Upper lobe of left lung (tissue), 6 donors: ENCODE measurements around the gene HSP90AA1. TPM values are rescaled to one million over a fixed set of nuclear protein-coding genes. Genes with fewer than 3 reads are reported as not detected.

Experiments
- ATAC-seq, 2 donors: fragments of 200-7000 bp; cut with Tn5 transposase; one replicate each; pipeline ENCODE4 v1.9.1; 2022; ENCODE audit warnings: mild to moderate bottlenecking in 2 of 2, moderate library complexity in 2 of 2; ENCODE audit not compliant: low FRiP score in 2 of 2
- DNase-seq, 2 donors: peaks; one replicate each; pipeline ENCODE4 v3.0.0-alpha.2; 2019 to 2020
- H3K27ac ChIP-seq, 4 donors: fragments of 200-600 bp; sonication (generic); one replicate each; pipeline ENCODE4 v1.5.1; 2016 to 2019
- H3K27me3 ChIP-seq, 4 donors: fragments of 200-600 bp; sonication (generic); one replicate each; pipeline ENCODE4 v1.5.1; 2017 to 2019
- H3K36me3 ChIP-seq, 4 donors: fragments of 200-600 bp; sonication (generic); one replicate each; pipeline ENCODE4 v1.5.1; 2016 to 2019
- H3K4me1 ChIP-seq, 4 donors: fragments of 200-600 bp; sonication (generic); one replicate each; pipeline ENCODE4 v1.5.1; 2018 to 2019
- H3K4me3 ChIP-seq, 4 donors: fragments of 200-600 bp; sonication (generic); one replicate each; pipeline ENCODE4 v1.5.1; 2017 to 2019; ENCODE audit warnings: mild to moderate bottlenecking in 2 of 4, moderate library complexity in 1 of 4
- H3K9me3 ChIP-seq, 4 donors: fragments of 200-600 bp; sonication (generic); one replicate each; pipeline ENCODE4 v1.5.1; 2018 to 2019
- EP300 ChIP-seq, 4 donors: sonication (generic); formaldehyde crosslinking; IDR thresholded peaks; one replicate each; pipeline ENCODE4 v1.5.1; 2017; ENCODE audit warnings: antibody characterized with exemption in 4 of 4, control low read depth in 2 of 4
- POLR2A ChIP-seq, 4 donors: fragments of 450-650 bp; IDR thresholded peaks; one replicate each; pipeline ENCODE4 v1.5.1; 2016 to 2017; ENCODE audit warnings: antibody characterized with exemption in 4 of 4, mild to moderate bottlenecking in 2 of 4
- POLR2AphosphoS5 ChIP-seq, 2 donors: sonication (generic); formaldehyde crosslinking; IDR thresholded peaks; one replicate each; pipeline ENCODE4 v1.5.1; 2017; ENCODE audit warnings: antibody characterized with exemption in 2 of 2
- WGBS, 2 donors: methylation state at CpG; one replicate each; pipeline ENCODE4 v1.1.5; 2017 to 2018; 5-methylcytosine and 5-hydroxymethylcytosine counted together
- total RNA-seq, 6 donors: library from RNA; depleted of rRNA in 4 of 6; stranded (reverse); fragments of >200 nt in 4 of 6; gene quantifications; one replicate each; pipeline versions ENCODE4 v1.1.0 to v1.2.1, GENCODE V29; 2016 to 2021
- TF ChIP-seq, protein P1 (sequence below), 6 experiments: fragments of 450-650 bp in 4 of 6; fragments of 200-600 bp in 2 of 6; sonication (generic) in 2 of 6; IDR thresholded peaks; one replicate each; pipeline ENCODE4 v1.5.1; 2016 to 2019; ENCODE audit warnings: antibody characterized with exemption in 6 of 6
- donor health status: DM: no; HTN: no; CAD: no; lungs with moderate emphysema.
- donor health status: DM: no; HTN: yes; CAD: no; lungs with severe emphysema.

Gene HSP90AA1
- total RNA-seq, 6 donors from 2014 or later = 147 to 509 (median 258) TPM

- no peak for ATAC-seq
- H3K4me1 ChIP-seq = no peaks in the 10 kb centered on the region
- WGBS, 2 donors = 75 to 76% methylated on average over 5 of the region's 5 CpGs
- no peak overlapping the region for H3K4me3 ChIP-seq
- DNase-seq = no peak
- H3K9me3 ChIP-seq = no peaks in the 10 kb centered on the region
- no peaks in the 10 kb centered on the region for H3K27me3 ChIP-seq
- H3K27ac ChIP-seq = no peak overlapping the region
- H3K36me3 ChIP-seq = no peaks in the 10 kb centered on the region
- TF ChIP-seq, protein P1, sequence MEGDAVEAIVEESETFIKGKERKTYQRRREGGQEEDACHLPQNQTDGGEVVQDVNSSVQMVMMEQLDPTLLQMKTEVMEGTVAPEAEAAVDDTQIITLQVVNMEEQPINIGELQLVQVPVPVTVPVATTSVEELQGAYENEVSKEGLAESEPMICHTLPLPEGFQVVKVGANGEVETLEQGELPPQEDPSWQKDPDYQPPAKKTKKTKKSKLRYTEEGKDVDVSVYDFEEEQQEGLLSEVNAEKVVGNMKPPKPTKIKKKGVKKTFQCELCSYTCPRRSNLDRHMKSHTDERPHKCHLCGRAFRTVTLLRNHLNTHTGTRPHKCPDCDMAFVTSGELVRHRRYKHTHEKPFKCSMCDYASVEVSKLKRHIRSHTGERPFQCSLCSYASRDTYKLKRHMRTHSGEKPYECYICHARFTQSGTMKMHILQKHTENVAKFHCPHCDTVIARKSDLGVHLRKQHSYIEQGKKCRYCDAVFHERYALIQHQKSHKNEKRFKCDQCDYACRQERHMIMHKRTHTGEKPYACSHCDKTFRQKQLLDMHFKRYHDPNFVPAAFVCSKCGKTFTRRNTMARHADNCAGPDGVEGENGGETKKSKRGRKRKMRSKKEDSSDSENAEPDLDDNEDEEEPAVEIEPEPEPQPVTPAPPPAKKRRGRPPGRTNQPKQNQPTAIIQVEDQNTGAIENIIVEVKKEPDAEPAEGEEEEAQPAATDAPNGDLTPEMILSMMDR (IDR thresholded peaks at IDR 0.05) = no peak
- TF ChIP-seq POLR2A (IDR thresholded peaks at IDR 0.05) = no peak
- no peak for TF ChIP-seq POLR2AphosphoS5 (IDR thresholded peaks at IDR 0.05)
- no peak for TF ChIP-seq EP300 (IDR thresholded peaks at IDR 0.05)
These were observed 38.7 kb upstream of the HSP90AA1 start for GRCh38 chr14:102125546-102125945.

DNA sequence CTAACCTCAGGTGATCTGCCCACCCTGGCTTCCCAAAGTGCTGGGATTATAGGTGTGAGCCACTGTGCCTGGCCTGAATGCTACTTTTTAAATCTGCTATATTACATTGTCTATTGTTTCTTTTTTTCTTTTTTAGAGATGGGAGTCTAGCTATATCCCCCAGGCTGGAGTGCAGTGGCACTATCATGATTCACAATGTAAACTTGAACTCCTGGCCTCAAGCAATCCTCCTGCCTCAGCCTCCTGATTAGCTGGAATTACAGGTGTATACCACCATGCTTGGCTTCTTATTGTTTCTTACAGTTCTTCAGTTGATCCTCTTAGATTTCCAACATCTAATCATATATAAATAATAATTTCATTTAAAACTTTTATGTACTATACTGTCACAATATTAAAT, 37.6 kb upstream of the HSP90AA1 start:
- DNase-seq (no peak), ATAC-seq (no peak)
- Histone ChIP-seq H3K4me1 (no peaks in the 10 kb centered on the region), H3K27ac (no peak overlapping the region), H3K4me3 (no peak overlapping the region), H3K27me3 (no peaks in the 10 kb centered on the region), H3K36me3 (no peaks in the 10 kb centered on the region), H3K9me3 (no peaks in the 10 kb centered on the region)
- TF ChIP-seq, protein P1 (IDR thresholded peaks at IDR 0.05) = no peak
- TF ChIP-seq POLR2A (IDR thresholded peaks at IDR 0.05) (no peak), EP300 (IDR thresholded peaks at IDR 0.05) (no peak), POLR2AphosphoS5 (IDR thresholded peaks at IDR 0.05) (no peak)

DNA sequence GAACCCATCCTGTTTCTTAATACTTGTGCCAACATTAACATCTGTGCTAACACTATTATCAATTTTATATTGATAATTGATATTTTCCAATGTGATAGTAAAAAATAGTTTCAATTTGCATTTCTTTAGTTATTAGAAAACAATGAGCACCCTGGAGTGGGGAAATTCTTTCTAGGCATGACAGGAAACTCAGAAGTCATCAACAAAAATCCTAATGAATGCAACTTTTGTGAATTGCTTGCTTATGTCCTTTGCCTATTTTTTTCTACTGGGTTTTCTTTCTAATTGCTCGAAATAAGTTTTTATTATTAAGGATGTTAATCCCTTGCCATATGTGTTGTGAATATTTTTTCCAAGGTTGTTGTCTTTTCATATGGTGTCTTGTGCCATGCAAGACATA, 34.7 kb upstream of the HSP90AA1 start:
- TF ChIP-seq POLR2AphosphoS5 (IDR thresholded peaks at IDR 0.05) (no peak), EP300 (IDR thresholded peaks at IDR 0.05) (no peak), POLR2A (IDR thresholded peaks at IDR 0.05) (no peak)
- TF ChIP-seq, protein P1 (IDR thresholded peaks at IDR 0.05) = no peak
- no peaks in the 10 kb centered on the region for H3K9me3 ChIP-seq
- no peaks in the 10 kb centered on the region for H3K27me3 ChIP-seq
- no peaks in the 10 kb centered on the region for H3K36me3 ChIP-seq
- DNase-seq (no peak), ATAC-seq (no peak)
- H3K4me3 ChIP-seq = no peak overlapping the region
- H3K4me1 ChIP-seq = no peaks in the 10 kb centered on the region
- WGBS, 2 donors = 90 to 93% methylated on average over 1 of the region's 1 CpG
- H3K27ac ChIP-seq = no peak overlapping the region

DNA sequence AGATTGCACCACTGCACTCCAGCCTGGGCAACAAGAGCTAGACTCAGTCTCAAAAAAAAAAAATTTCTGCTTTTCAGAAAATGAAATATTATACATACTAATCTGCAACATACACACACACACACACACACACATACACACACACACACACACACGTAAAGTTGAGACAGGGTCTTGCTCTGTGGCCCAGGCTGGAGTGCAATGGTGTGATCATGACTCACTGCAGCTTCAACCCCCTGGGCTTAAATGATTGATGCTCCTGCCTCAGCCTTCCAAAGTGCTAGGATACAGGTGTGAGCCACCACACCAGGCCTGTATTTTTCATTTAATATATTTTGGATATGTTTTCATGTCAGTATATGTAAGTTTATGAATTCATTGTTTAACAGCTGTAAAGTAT, 34.0 kb upstream of the HSP90AA1 start:
- WGBS, 2 donors = 82 to 84% methylated on average over 1 of the region's 1 CpG

GRCh38 chr14:102117852-102118251, 31.0 kb upstream of the HSP90AA1 start:
- TF ChIP-seq EP300 (IDR thresholded peaks at IDR 0.05) (no peak), POLR2A (IDR thresholded peaks at IDR 0.05) (no peak), POLR2AphosphoS5 (IDR thresholded peaks at IDR 0.05) (no peak)
- TF ChIP-seq, protein P1 (IDR thresholded peaks at IDR 0.05) = no peak
- DNase-seq (no peak), ATAC-seq (no peak)
- no peaks in the 10 kb centered on the region for H3K36me3 ChIP-seq
- no peaks in the 10 kb centered on the region for H3K9me3 ChIP-seq
- no peak overlapping the region for H3K27ac ChIP-seq
- no peak overlapping the region for H3K4me3 ChIP-seq
- no peaks in the 10 kb centered on the region for H3K4me1 ChIP-seq
- 97% methylated on average over 3 of the region's 3 CpGs; no CpG with 5 or more reads in 1 of the 2 donors for WGBS, 2 donors
- H3K27me3 ChIP-seq = no peaks in the 10 kb centered on the region

More for the DNA sequence above, 34.0 kb upstream of the HSP90AA1 start:
- TF ChIP-seq, protein P1 (IDR thresholded peaks at IDR 0.05) = no peak
- TF ChIP-seq POLR2AphosphoS5 (IDR thresholded peaks at IDR 0.05) = no peak
- no peak for TF ChIP-seq EP300 (IDR thresholded peaks at IDR 0.05)
- TF ChIP-seq POLR2A (IDR thresholded peaks at IDR 0.05) = no peak
- H3K4me1 ChIP-seq = no peaks in the 10 kb centered on the region
- no peaks in the 10 kb centered on the region for H3K36me3 ChIP-seq
- H3K27me3 ChIP-seq = no peaks in the 10 kb centered on the region
- DNase-seq = no peak
- no peaks in the 10 kb centered on the region for H3K9me3 ChIP-seq
- no peak overlapping the region for H3K4me3 ChIP-seq
- no peak overlapping the region for H3K27ac ChIP-seq
- ATAC-seq = no peak
